Kidney (tissue), 14 donors: ENCODE data around the gene PCSK1N. TPM values are rescaled to one million over a fixed set of nuclear protein-coding genes. Genes with fewer than 3 reads are reported as not detected.

Experiments
- DNase-seq, 5 donors: peaks; one replicate each; pipeline ENCODE4 v3.0.0-alpha.2; 2013 to 2020
- FAIRE-seq: peaks from 2 replicates; lab custom pipeline; 2012; peaks lifted over from hg19 to GRCh38; lab: Jason Lieb, UNC
- H3K27ac ChIP-seq, 2 donors: one replicate each; pipeline ENCODE4 v1.7.0; 2013; ENCODE audit warnings: low read depth in 2 of 2, low read length in 2 of 2, inconsistent platforms in 1 of 2
- H3K27me3 ChIP-seq: one replicate; pipeline ENCODE4 v1.7.1; 2013; ENCODE audit warnings: low read length, inconsistent platforms; ENCODE audit not compliant: control insufficient read depth, insufficient read depth
- H3K36me3 ChIP-seq, 3 donors: one replicate each; pipeline versions ENCODE4 v1.7.0 to v1.7.1; 2013; ENCODE audit warnings: low read length in 3 of 3, control low read depth in 1 of 3, inconsistent platforms in 1 of 3; ENCODE audit not compliant: insufficient read depth in 3 of 3, control insufficient read depth in 2 of 3
- H3K4me1 ChIP-seq, 3 donors: one replicate each; pipeline versions ENCODE4 v1.7.0 to v1.7.1; 2013; ENCODE audit warnings: low read length in 3 of 3, inconsistent platforms in 1 of 3, low read depth in 1 of 3; ENCODE audit not compliant: control insufficient read depth in 2 of 3, insufficient read depth in 2 of 3
- H3K4me3 ChIP-seq, 3 donors: one replicate each; pipeline versions ENCODE4 v1.7.0 to v1.8.1; 2013; ENCODE audit warnings: low read length in 3 of 3, control low read depth in 1 of 3, inconsistent platforms in 1 of 3
- H3K9ac ChIP-seq, 3 donors: one replicate each; pipeline versions ENCODE4 v1.7.0 to v1.7.1; 2013; ENCODE audit warnings: low read length in 3 of 3, control low read depth in 1 of 3, inconsistent platforms in 1 of 3
- H3K9me3 ChIP-seq, 3 donors: one replicate each; pipeline versions ENCODE4 v1.7.0 to v1.7.1; 2013; ENCODE audit warnings: low read length in 3 of 3, control low read depth in 1 of 3, inconsistent platforms in 1 of 3; ENCODE audit not compliant: control insufficient read depth in 2 of 3, insufficient read depth in 1 of 3
- CTCF ChIP-seq: IDR thresholded peaks from 3 replicates; pipeline ENCODE4 v1.5.1; 2012; ENCODE audit warnings: mild to moderate bottlenecking, moderate library complexity, borderline replicate concordance; ENCODE audit not compliant: insufficient read depth; ENCODE audit errors: extremely low read depth
- intact Hi-C: fragments of 100-400 bp; cut with DNase I; formaldehyde crosslinking; loops from one replicate; pipeline ENCODE4 v1.11.1; 2022
- polyA plus RNA-seq: library from polyadenylated mRNA; stranded (reverse); fragments of 350-450 nt; fragmentation: Illumina TruSeq; extraction: RNeasy Lipid Tissue Mini Kit (QIAGEN cat#74804); gene quantifications from one replicate; pipeline ENCODE4 v1.2.3, GENCODE V29; 2014; ENCODE audit warnings: low read depth, low replicate concordance; ENCODE audit not compliant: insufficient read depth
- total RNA-seq: library from RNA; stranded (reverse); fragmentation: NEBNext Ultra II Directional; extraction: Animal tissue kit (Norgen Biotek cat#: 25700); gene quantifications from one replicate; pipeline ENCODE4 v1.2.1, GENCODE V29; 2021
- donor health status: control.
- donor health status: control.
- donor health status: control.
- donor health status: control.
- donor health status: control.
- donor health status: DM: yes; HTN: yes; CAD: no.
- donor health status: Normal renal cell carcinoma (clear cell type).

PCSK1N gene
- total and polyA plus RNA-seq, 2 donors from 2014 or later = 131 to 331 TPM

GRCh38 chrX:48829016-48829735, 6.2 kb downstream of the PCSK1N start:
- Histone ChIP-seq H3K36me3 (peaks cover 0 to 2% (median 0%) of the 10 kb centered on the region in 3 donors), H3K27me3 (no peaks in the 10 kb centered on the region), H3K4me3 (no peak overlapping the region), H3K4me1 (no peaks in the 10 kb centered on the region), H3K9me3 (no peaks in the 10 kb centered on the region), H3K9ac (no peak overlapping the region), H3K27ac (no peak overlapping the region)
- intact Hi-C loops = no loop called here
- FAIRE-seq (no peak), DNase-seq (no peak)
- TF ChIP-seq CTCF = no peak

- Histone ChIP-seq H3K9ac (no peak overlapping the region), H3K27me3 (no peaks in the 10 kb centered on the region), H3K4me3 (no peak overlapping the region), H3K9me3 (no peaks in the 10 kb centered on the region), H3K36me3 (peaks cover 0 to 9% (median 6%) of the 10 kb centered on the region in 3 donors), H3K4me1 (no peaks in the 10 kb centered on the region), H3K27ac (no peak overlapping the region)
- no peak for FAIRE-seq
- no peak for DNase-seq
- no peak for TF ChIP-seq CTCF
- intact Hi-C loops = no loop called here
These were observed 7.8 kb downstream of the PCSK1N start for GRCh38 chrX:48827654-48827968.

- Histone ChIP-seq H3K36me3 (peaks cover 0 to 12% (median 9%) of the 10 kb centered on the region in 3 donors), H3K27ac (no peak overlapping the region), H3K9me3 (no peaks in the 10 kb centered on the region), H3K9ac (no peak overlapping the region), H3K4me3 (no peak overlapping the region), H3K27me3 (no peaks in the 10 kb centered on the region), H3K4me1 (no peaks in the 10 kb centered on the region)
- intact Hi-C loops = no loop called here
- DNase-seq (no peak), FAIRE-seq (no peak)
- TF ChIP-seq CTCF = no peak
These were observed 8.3 kb downstream of the PCSK1N start for GRCh38 chrX:48826876-48827653.
